ENCODE data around the gene KBTBD4. TPM values are rescaled to one million over a fixed set of nuclear protein-coding genes. Genes with fewer than 3 reads are reported as not detected.

The KBTBD4 gene
- total RNA-seq, 1 experiment from 2014 or later = 12.3 TPM

DNA sequence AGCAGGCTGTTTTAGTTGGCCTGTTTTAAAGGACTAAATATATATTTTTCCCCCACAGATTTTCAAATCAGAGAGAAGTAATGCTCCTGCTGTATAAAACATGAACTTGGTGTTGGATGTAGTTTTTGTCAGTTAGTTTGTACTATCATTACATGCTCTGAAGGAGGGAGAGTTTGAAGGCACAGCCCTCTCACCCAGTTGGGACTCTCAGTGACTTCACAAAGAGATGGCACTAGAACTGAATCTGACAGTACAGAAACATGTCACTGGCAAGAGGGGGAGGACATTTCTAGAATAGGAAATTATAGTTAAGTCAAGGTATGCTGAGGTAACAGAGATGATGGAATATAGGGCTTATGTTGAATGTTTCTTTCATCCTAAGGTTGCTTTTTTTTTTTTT is 36.5 kb upstream of the KBTBD4 start:
- Mint-ChIP-seq H3K27me3 (ENCODE audit: low read depth) (no peaks in the 10 kb centered on the region), H3K27ac (peak overlapping the region; percentile 84), H3K36me3 (peaks cover 8% of the 10 kb centered on the region), H3K4me1 (no peaks in the 10 kb centered on the region), H3K4me3 (no peak overlapping the region), H3K9me3 (no peaks in the 10 kb centered on the region)
- CTCF ChIA-PET = interaction anchor here (0.7 kb wide), 1 partner anchor 47 kb away, joined by 3 read pairs; no protein-coding TSS in a partner anchor
- TF ChIP-seq, protein P1, sequence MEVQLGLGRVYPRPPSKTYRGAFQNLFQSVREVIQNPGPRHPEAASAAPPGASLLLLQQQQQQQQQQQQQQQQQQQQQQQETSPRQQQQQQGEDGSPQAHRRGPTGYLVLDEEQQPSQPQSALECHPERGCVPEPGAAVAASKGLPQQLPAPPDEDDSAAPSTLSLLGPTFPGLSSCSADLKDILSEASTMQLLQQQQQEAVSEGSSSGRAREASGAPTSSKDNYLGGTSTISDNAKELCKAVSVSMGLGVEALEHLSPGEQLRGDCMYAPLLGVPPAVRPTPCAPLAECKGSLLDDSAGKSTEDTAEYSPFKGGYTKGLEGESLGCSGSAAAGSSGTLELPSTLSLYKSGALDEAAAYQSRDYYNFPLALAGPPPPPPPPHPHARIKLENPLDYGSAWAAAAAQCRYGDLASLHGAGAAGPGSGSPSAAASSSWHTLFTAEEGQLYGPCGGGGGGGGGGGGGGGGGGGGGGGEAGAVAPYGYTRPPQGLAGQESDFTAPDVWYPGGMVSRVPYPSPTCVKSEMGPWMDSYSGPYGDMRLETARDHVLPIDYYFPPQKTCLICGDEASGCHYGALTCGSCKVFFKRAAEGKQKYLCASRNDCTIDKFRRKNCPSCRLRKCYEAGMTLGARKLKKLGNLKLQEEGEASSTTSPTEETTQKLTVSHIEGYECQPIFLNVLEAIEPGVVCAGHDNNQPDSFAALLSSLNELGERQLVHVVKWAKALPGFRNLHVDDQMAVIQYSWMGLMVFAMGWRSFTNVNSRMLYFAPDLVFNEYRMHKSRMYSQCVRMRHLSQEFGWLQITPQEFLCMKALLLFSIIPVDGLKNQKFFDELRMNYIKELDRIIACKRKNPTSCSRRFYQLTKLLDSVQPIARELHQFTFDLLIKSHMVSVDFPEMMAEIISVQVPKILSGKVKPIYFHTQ (CRISPR knock-in tag; IDR thresholded peaks at IDR 0.05) = no peak
- TF ChIP-seq HMGA2 (CRISPR knock-in tag; IDR thresholded peaks at IDR 0.05) = no peak
- no peak for TF ChIP-seq TCF7 (CRISPR knock-in tag; IDR thresholded peaks at IDR 0.05; ENCODE audit: low read depth)
- no peak for TF ChIP-seq ZNF396 (CRISPR knock-in tag; IDR thresholded peaks at IDR 0.05; ENCODE audit: borderline replicate concordance)
- TF ChIP-seq NR1H2 (CRISPR knock-in tag; IDR thresholded peaks at IDR 0.05) = no peak
- TF ChIP-seq, protein P2, sequence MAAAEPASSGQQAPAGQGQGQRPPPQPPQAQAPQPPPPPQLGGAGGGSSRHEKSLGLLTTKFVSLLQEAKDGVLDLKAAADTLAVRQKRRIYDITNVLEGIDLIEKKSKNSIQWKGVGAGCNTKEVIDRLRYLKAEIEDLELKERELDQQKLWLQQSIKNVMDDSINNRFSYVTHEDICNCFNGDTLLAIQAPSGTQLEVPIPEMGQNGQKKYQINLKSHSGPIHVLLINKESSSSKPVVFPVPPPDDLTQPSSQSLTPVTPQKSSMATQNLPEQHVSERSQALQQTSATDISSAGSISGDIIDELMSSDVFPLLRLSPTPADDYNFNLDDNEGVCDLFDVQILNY (CRISPR knock-in tag; IDR thresholded peaks at IDR 0.05) = no peak
- TF ChIP-seq FOXJ3 (CRISPR knock-in tag; IDR thresholded peaks at IDR 0.05; ENCODE audit: borderline replicate concordance) = no peak
- TF ChIP-seq, protein P3, sequence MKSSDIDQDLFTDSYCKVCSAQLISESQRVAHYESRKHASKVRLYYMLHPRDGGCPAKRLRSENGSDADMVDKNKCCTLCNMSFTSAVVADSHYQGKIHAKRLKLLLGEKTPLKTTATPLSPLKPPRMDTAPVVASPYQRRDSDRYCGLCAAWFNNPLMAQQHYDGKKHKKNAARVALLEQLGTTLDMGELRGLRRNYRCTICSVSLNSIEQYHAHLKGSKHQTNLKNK (CRISPR knock-in tag; IDR thresholded peaks at IDR 0.05) = no peak
- TF ChIP-seq, protein P4, sequence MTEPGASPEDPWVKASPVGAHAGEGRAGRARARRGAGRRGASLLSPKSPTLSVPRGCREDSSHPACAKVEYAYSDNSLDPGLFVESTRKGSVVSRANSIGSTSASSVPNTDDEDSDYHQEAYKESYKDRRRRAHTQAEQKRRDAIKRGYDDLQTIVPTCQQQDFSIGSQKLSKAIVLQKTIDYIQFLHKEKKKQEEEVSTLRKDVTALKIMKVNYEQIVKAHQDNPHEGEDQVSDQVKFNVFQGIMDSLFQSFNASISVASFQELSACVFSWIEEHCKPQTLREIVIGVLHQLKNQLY (CRISPR knock-in tag; IDR thresholded peaks at IDR 0.05) = no peak
- TF ChIP-seq, protein P5, sequence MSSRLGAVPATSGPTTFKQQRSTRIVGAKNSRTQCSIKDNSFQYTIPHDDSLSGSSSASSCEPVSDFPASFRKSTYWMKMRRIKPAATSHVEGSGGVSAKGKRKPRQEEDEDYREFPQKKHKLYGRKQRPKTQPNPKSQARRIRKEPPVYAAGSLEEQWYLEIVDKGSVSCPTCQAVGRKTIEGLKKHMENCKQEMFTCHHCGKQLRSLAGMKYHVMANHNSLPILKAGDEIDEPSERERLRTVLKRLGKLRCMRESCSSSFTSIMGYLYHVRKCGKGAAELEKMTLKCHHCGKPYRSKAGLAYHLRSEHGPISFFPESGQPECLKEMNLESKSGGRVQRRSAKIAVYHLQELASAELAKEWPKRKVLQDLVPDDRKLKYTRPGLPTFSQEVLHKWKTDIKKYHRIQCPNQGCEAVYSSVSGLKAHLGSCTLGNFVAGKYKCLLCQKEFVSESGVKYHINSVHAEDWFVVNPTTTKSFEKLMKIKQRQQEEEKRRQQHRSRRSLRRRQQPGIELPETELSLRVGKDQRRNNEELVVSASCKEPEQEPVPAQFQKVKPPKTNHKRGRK (CRISPR knock-in tag; IDR thresholded peaks at IDR 0.05; ENCODE audit: borderline replicate concordance) = no peak
- no peak for TF ChIP-seq ETV6 (CRISPR knock-in tag; IDR thresholded peaks at IDR 0.05)
- no peak for TF ChIP-seq ZNF232 (CRISPR knock-in tag; IDR thresholded peaks at IDR 0.05)
- no peak for TF ChIP-seq IRF2 (CRISPR knock-in tag; IDR thresholded peaks at IDR 0.05; ENCODE audit: borderline replicate concordance, low read depth)
- no peak for TF ChIP-seq GTF2I (CRISPR knock-in tag; conservative IDR thresholded peaks at IDR 0.05)
- ATAC-seq (no peak), DNase-seq (ENCODE audit: low spot score) (no peak)
- POLR2A ChIA-PET = no interaction called here

DNA sequence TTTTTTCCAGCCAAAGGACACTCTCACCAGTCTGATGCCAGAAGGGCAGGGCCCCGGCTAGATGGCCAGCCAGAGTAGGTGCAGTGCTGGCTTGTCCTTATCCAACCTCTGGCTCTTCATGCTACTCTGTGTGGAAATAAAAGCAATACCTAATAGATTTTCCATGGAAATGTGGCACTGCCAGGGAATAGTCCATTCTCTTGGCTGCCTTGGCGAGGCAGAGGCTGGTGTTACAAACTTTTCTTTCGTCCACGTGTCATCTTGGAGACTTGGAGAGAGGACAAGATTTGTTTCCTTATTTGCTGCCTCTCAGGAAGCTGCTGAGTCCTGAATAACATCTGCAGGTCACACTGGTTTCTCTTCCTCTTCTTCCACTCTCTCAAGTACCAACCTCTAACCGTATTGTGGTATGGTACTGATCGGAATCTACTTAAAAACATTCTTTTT is 32.6 kb upstream of the KBTBD4 start:
- ChIA-PET POLR2A (no interaction called here), CTCF (no interaction called here)
- Mint-ChIP-seq H3K9me3 (no peaks in the 10 kb centered on the region), H3K27ac (no peak overlapping the region), H3K4me3 (no peak overlapping the region), H3K27me3 (ENCODE audit: low read depth) (no peaks in the 10 kb centered on the region), H3K4me1 (no peaks in the 10 kb centered on the region), H3K36me3 (no peaks in the 10 kb centered on the region)
- ATAC-seq = no peak
- no peak for DNase-seq (ENCODE audit: low spot score)
- TF ChIP-seq NR3C1 (CRISPR knock-in tag; conservative IDR thresholded peaks at IDR 0.05; ENCODE audit: low read depth) = no peak
- TF ChIP-seq, protein P6, sequence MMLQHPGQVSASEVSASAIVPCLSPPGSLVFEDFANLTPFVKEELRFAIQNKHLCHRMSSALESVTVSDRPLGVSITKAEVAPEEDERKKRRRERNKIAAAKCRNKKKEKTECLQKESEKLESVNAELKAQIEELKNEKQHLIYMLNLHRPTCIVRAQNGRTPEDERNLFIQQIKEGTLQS (CRISPR knock-in tag; conservative IDR thresholded peaks at IDR 0.05) = no peak
- TF ChIP-seq ZNF317 (CRISPR knock-in tag; IDR thresholded peaks at IDR 0.05; ENCODE audit: borderline replicate concordance, low read depth) = no peak
- TF ChIP-seq TEAD4 (CRISPR knock-in tag; IDR thresholded peaks at IDR 0.05) = no peak
- TF ChIP-seq ZNF121 (CRISPR knock-in tag; IDR thresholded peaks at IDR 0.05) = no peak
- TF ChIP-seq, protein P7, sequence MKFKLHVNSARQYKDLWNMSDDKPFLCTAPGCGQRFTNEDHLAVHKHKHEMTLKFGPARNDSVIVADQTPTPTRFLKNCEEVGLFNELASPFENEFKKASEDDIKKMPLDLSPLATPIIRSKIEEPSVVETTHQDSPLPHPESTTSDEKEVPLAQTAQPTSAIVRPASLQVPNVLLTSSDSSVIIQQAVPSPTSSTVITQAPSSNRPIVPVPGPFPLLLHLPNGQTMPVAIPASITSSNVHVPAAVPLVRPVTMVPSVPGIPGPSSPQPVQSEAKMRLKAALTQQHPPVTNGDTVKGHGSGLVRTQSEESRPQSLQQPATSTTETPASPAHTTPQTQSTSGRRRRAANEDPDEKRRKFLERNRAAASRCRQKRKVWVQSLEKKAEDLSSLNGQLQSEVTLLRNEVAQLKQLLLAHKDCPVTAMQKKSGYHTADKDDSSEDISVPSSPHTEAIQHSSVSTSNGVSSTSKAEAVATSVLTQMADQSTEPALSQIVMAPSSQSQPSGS (CRISPR knock-in tag; IDR thresholded peaks at IDR 0.05; ENCODE audit: borderline replicate concordance, low read depth) = no peak
- no peak for TF ChIP-seq CBFB (CRISPR knock-in tag; IDR thresholded peaks at IDR 0.05; ENCODE audit: low read depth)
- TF ChIP-seq, protein P8, sequence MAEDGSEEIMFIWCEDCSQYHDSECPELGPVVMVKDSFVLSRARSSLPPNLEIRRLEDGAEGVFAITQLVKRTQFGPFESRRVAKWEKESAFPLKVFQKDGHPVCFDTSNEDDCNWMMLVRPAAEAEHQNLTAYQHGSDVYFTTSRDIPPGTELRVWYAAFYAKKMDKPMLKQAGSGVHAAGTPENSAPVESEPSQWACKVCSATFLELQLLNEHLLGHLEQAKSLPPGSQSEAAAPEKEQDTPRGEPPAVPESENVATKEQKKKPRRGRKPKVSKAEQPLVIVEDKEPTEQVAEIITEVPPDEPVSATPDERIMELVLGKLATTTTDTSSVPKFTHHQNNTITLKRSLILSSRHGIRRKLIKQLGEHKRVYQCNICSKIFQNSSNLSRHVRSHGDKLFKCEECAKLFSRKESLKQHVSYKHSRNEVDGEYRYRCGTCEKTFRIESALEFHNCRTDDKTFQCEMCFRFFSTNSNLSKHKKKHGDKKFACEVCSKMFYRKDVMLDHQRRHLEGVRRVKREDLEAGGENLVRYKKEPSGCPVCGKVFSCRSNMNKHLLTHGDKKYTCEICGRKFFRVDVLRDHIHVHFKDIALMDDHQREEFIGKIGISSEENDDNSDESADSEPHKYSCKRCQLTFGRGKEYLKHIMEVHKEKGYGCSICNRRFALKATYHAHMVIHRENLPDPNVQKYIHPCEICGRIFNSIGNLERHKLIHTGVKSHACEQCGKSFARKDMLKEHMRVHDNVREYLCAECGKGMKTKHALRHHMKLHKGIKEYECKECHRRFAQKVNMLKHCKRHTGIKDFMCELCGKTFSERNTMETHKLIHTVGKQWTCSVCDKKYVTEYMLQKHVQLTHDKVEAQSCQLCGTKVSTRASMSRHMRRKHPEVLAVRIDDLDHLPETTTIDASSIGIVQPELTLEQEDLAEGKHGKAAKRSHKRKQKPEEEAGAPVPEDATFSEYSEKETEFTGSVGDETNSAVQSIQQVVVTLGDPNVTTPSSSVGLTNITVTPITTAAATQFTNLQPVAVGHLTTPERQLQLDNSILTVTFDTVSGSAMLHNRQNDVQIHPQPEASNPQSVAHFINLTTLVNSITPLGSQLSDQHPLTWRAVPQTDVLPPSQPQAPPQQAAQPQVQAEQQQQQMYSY (CRISPR knock-in tag; IDR thresholded peaks at IDR 0.05) = no peak
- no peak for TF ChIP-seq SOX15 (CRISPR knock-in tag; IDR thresholded peaks at IDR 0.05)
- no peak for TF ChIP-seq ETV6 (CRISPR knock-in tag; IDR thresholded peaks at IDR 0.05)
- no peak for TF ChIP-seq GTF2I (CRISPR knock-in tag; conservative IDR thresholded peaks at IDR 0.05)
- no peak for TF ChIP-seq NR1H2 (CRISPR knock-in tag; IDR thresholded peaks at IDR 0.05)

Data from WTC11 (cell line).